Caco-2 (cell line): Measurements from ENCODE around the gene PTCRA. TPM values are rescaled to one million over a fixed set of nuclear protein-coding genes. Genes with fewer than 3 reads are reported as not detected.
"Not testable (repeated sequence)": the region's sequence is repeated elsewhere in the genome, so short reads cannot be mapped to it uniquely, and the experiment has no call there.

Experiments
- BruUV-seq: library from RNA; stranded (reverse); fragments of 400-500 nt; replicated peaks from 2 replicates; lab custom pipeline; 2021; lab: Mats Ljungman, UMichigan
- CTCF ChIA-PET: fragments of 300-600 bp; sonication (Branson Sonifier 250); formaldehyde crosslinking; loops from one replicate; lab custom pipeline; 2022; ENCODE audit warnings: antibody characterized with exemption; lab: Charles Lee
- POLR2A ChIA-PET: fragments of 300-600 bp; sonication (Branson Sonifier 250); formaldehyde crosslinking; loops from one replicate; lab custom pipeline; 2022; ENCODE audit warnings: antibody characterized with exemption; lab: Charles Lee
- DNase-seq, 2 experiments: peaks; one replicate each; pipeline versions ENCODE4 v3.0.0 to v3.0.0-alpha.2; 2020 to 2022
- H3K27me3 ChIP-seq: replicated peaks from 2 replicates; pipeline ENCODE4 v1.6.0; 2011; ENCODE audit warnings: low read length; ENCODE audit not compliant: control insufficient read depth, insufficient read depth
- H3K36me3 ChIP-seq: 2 replicates; pipeline ENCODE4 v1.5.1; 2011; ENCODE audit warnings: low read length; ENCODE audit not compliant: control insufficient read depth, insufficient read depth
- H3K4me1 ChIP-seq: fragments of 250-450 bp; sonication (Bioruptor Pico); 2 replicates; pipeline ENCODE4 v1.5.1; 2020; ENCODE audit warnings: mild to moderate bottlenecking
- H3K4me3 ChIP-seq: 2 replicates; pipeline ENCODE4 v1.5.1; 2011; ENCODE audit warnings: low read depth, mild to moderate bottlenecking, control low read depth, low read length
- H3K9me3 ChIP-seq: fragments of 250-450 bp; sonication (Bioruptor Pico); 2 replicates; pipeline ENCODE4 v1.5.1; 2020; ENCODE audit warnings: mild to moderate bottlenecking, moderate library complexity
- H3K27ac Mint-ChIP-seq: one replicate; pipeline ENCODE4 v1.8.0; 2022; ENCODE audit warnings: mixed read lengths; ENCODE audit not compliant: unreplicated experiment
- H3K27me3 Mint-ChIP-seq: one replicate; pipeline ENCODE4 v1.8.0; 2022; ENCODE audit warnings: mixed read lengths; ENCODE audit not compliant: insufficient read depth, unreplicated experiment
- H3K36me3 Mint-ChIP-seq: one replicate; pipeline ENCODE4 v1.8.0; 2022; ENCODE audit warnings: mild to moderate bottlenecking, mixed read lengths; ENCODE audit not compliant: insufficient read depth, unreplicated experiment
- H3K4me1 Mint-ChIP-seq: one replicate; pipeline ENCODE4 v1.8.0; 2022; ENCODE audit warnings: low read depth, mixed read lengths; ENCODE audit not compliant: unreplicated experiment
- H3K4me3 Mint-ChIP-seq: one replicate; pipeline ENCODE4 v1.8.0; 2022; ENCODE audit warnings: mild to moderate bottlenecking, moderate library complexity, mixed read lengths; ENCODE audit not compliant: unreplicated experiment
- H3K9me3 Mint-ChIP-seq: one replicate; pipeline ENCODE4 v1.8.0; 2022; ENCODE audit warnings: mixed read lengths; ENCODE audit not compliant: unreplicated experiment
- CTCF ChIP-seq, 2 experiments: fragments of 200-600 bp in 1 of 2; IDR thresholded peaks; 1 replicate in 1 of 2; 2 replicates in 1 of 2; pipeline versions ENCODE4 v1.5.1 to v1.8.0; 2011 to 2022; ENCODE audit warnings: antibody characterized with exemption in 1 of 2, control low read depth in 1 of 2, inconsistent platforms in 1 of 2, low read depth in 1 of 2, low read length in 1 of 2, mild to moderate bottlenecking in 1 of 2, moderate library complexity in 1 of 2; ENCODE audit not compliant: insufficient read depth in 1 of 2, severe bottlenecking in 1 of 2, unreplicated experiment in 1 of 2
- intact Hi-C: fragments of 100-400 bp; cut with micrococcal nuclease; formaldehyde crosslinking; loops from one replicate; pipeline ENCODE4 v1.10.0; 2022; ENCODE audit not compliant: unreplicated experiment
- total RNA-seq: library from RNA; stranded (reverse); gene quantifications from 2 replicates; pipeline ENCODE4 v1.2.3, GENCODE V29; 2022

PTCRA gene
- total RNA-seq, 1 experiment from 2014 or later: not detected

- no peaks in the 10 kb centered on the region for H3K36me3 Mint-ChIP-seq
- peaks cover 21% of the 10 kb centered on the region for H3K4me1 ChIP-seq
- CTCF ChIA-PET: interaction anchor here (1.8 kb wide), 1 partner anchor 28 kb away, joined by 4 read pairs; the partner anchor contains the start of gene CNPY3
- POLR2A ChIA-PET: no interaction called here
- no peaks in the 10 kb centered on the region for H3K9me3 ChIP-seq
- no peak overlapping the region for H3K27ac Mint-ChIP-seq
- no peaks in the 10 kb centered on the region for H3K27me3 ChIP-seq
- peak overlapping the region; percentile 53 for H3K4me3 Mint-ChIP-seq
- intact Hi-C loops: loop anchor here (1.0 to 10.0 kb wide), 9 partner anchors 28 to 603 kb away; partner anchors contain the start of genes CNPY3, CUL7, GNMT and PPP2R5D
- peaks cover 19% of the 10 kb centered on the region for H3K4me1 Mint-ChIP-seq
- H3K36me3 ChIP-seq: no peaks in the 10 kb centered on the region
- no peaks in the 10 kb centered on the region for H3K27me3 Mint-ChIP-seq
- DNase-seq: peak; percentile 78 to 85
- H3K4me3 ChIP-seq: no peak overlapping the region
- TF ChIP-seq CTCF (IDR thresholded peaks at IDR 0.05; ENCODE audit: insufficient read depth in 1 of 2, low read depth in 1 of 2, low read length in 1 of 2, severe bottlenecking in 1 of 2, unreplicated experiment in 1 of 2): peak; percentile 74 to 86
- BruUV-seq: no TSS peak
- H3K9me3 Mint-ChIP-seq: no peaks in the 10 kb centered on the region
These were observed 14.3 kb upstream of the PTCRA start for GRCh38 chr6:42901538-42901957.

GRCh38 chr6:42902429-42903263 lies 13.2 kb upstream of the PTCRA start:
- peak overlapping the region; percentile 58 for H3K27ac Mint-ChIP-seq
- BruUV-seq, DNase-seq, H3K27me3 Mint-ChIP-seq, H3K4me3 ChIP-seq, H3K36me3 ChIP-seq, POLR2A ChIA-PET, H3K9me3 ChIP-seq, H3K27me3 ChIP-seq, H3K36me3 Mint-ChIP-seq, H3K9me3 Mint-ChIP-seq: not testable (repeated sequence)
- intact Hi-C loops: loop anchor here (5.0 to 10.0 kb wide), 4 partner anchors 82 to 602 kb away; partner anchors contain the start of genes CUL7 and PPP2R5D
- H3K4me1 Mint-ChIP-seq: peaks cover 19% of the 10 kb centered on the region
- CTCF ChIA-PET: interaction anchor here (0.5 to 0.6 kb wide), 2 partner anchors 95 to 433 kb away, joined by 3 to 10 read pairs; no protein-coding TSS in a partner anchor
- H3K4me1 ChIP-seq: peaks cover 21% of the 10 kb centered on the region
- peak overlapping the region; percentile 53 for H3K4me3 Mint-ChIP-seq

GRCh38 chr6:42904467-42904866 lies 11.4 kb upstream of the PTCRA start:
- Histone ChIP-seq H3K9me3 (no peaks in the 10 kb centered on the region), H3K27me3 (no peaks in the 10 kb centered on the region), H3K36me3 (no peaks in the 10 kb centered on the region), H3K4me3 (no peak overlapping the region), H3K4me1 (peaks cover 21% of the 10 kb centered on the region)
- ChIA-PET CTCF (interaction anchor here (0.7 kb wide), 3 partner anchors 18 to 1190 kb away, joined by 3 to 5 read pairs (median 3); partner anchors contain the start of gene CNPY3), POLR2A (interaction anchor here (0.6 to 0.7 kb wide), 3 partner anchors 80 to 266 kb away, joined by 3 to 9 read pairs (median 3); partner anchors contain the start of gene PPP2R5D)
- Mint-ChIP-seq H3K4me1 (peaks cover 19% of the 10 kb centered on the region), H3K27ac (no peak overlapping the region), H3K4me3 (no peak overlapping the region), H3K27me3 (no peaks in the 10 kb centered on the region), H3K9me3 (no peaks in the 10 kb centered on the region), H3K36me3 (no peaks in the 10 kb centered on the region)
- intact Hi-C loops: loop anchor here (5.0 to 10.0 kb wide), 4 partner anchors 80 to 600 kb away; partner anchors contain the start of genes CUL7 and PPP2R5D
- no peak for TF ChIP-seq CTCF (IDR thresholded peaks at IDR 0.05; ENCODE audit: insufficient read depth in 1 of 2, low read depth in 1 of 2, low read length in 1 of 2, severe bottlenecking in 1 of 2, unreplicated experiment in 1 of 2)
- no TSS peak for BruUV-seq
- DNase-seq: no peak
